IPS-18c (cell line): ENCODE data around the gene TYW1B.
"Not testable (repeated sequence)": the region's sequence is repeated elsewhere in the genome, so short reads cannot be mapped to it uniquely, and the experiment has no call there.

Experiments
- H3K4me3 ChIP-seq: 2 replicates; pipeline ENCODE4 v1.7.0; 2013; ENCODE audit warnings: low read depth, mild to moderate bottlenecking, low read length, moderate library complexity; ENCODE audit not compliant: insufficient read depth
- H3K9me3 ChIP-seq: one replicate; pipeline ENCODE4 v1.6.1; 2013; ENCODE audit warnings: mild to moderate bottlenecking, low read length, moderate library complexity; ENCODE audit not compliant: control insufficient read depth, insufficient read depth

Gene TYW1B

DNA sequence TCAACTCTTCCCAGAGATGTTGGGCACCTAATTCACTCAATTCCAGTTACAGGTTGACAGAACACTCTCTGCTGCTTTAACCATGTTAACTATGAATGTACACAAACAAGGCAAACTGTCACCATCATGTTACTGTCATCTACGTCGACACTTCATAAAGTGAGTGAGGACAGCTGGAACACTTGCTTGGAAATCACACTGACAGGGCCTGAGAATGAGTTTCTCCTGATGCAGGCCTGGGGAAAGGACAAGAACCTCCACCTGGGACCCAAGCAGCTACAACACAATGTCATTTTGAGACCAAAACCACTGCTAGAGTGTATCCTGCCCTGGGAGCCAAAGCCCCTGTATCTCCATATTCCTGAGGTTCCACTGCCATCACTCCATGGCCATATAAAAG, 98.9 kb downstream of the TYW1B start:
- H3K9me3 ChIP-seq, H3K4me3 ChIP-seq: not testable (repeated sequence)

DNA sequence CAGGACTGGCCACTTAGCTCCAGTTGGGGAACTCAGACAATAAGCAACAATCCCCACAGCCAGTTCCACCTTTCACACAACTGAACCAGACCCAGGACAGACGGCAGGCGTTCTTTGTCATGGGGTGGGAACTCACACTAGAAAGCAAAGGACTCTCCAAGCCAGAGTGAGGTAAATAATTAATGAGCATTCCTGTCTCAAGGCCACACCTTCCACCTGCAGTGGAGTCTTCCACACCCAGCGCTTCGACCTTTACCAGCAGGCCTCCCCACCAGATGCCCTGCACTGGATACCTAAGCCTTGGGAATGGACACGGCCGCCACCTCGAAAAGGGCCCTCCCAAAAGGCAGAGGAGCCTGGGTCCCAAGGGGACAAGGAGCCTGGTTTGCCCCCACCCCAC, 105.3 kb downstream of the TYW1B start:
- not testable (repeated sequence) for H3K4me3 ChIP-seq, H3K9me3 ChIP-seq

DNA sequence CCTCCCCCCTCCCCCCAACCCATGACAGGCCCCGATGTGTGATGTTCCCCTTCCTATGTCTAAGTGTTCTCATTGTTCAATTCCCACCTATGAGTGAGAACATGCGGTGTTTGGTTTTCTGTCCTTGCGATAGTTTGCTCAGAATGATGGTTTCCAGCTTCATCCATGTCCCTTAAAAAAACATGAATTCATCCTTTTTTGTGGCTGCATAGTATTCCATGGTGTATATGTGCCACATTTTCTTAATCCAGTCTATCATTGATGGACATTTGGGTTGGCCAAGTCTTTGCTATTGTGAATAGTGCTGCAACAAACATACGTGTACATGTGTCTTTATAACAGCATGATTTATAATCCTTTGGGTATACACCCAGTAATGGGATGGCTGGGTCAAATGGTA, 107.1 kb downstream of the TYW1B start:
- not testable (repeated sequence) for H3K4me3 ChIP-seq, H3K9me3 ChIP-seq

DNA sequence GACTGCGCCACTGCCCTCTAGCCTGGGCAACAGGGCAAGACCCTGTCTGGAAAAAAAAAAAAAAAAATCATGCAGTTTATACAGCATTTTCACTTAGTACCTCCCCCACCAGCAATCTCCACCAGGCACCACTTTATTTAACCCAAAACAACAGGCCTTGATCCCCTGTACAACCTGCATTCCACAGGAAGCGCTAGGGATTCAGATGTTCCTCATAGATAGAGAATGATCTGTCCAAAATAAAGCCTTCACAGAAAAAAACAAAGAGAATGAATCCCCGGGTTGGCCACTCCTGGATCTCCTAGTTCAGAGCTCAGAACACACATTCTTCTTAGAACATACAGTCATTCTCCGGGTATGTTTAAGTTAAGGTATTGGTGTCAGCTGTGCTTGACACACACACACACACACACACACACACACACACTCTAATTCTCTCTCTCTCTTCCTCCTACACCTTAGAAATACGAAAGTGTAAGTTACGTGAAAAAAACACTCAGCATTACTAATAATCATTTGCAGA, 110.7 kb downstream of the TYW1B start:
- H3K4me3 ChIP-seq, H3K9me3 ChIP-seq: not testable (repeated sequence)

DNA sequence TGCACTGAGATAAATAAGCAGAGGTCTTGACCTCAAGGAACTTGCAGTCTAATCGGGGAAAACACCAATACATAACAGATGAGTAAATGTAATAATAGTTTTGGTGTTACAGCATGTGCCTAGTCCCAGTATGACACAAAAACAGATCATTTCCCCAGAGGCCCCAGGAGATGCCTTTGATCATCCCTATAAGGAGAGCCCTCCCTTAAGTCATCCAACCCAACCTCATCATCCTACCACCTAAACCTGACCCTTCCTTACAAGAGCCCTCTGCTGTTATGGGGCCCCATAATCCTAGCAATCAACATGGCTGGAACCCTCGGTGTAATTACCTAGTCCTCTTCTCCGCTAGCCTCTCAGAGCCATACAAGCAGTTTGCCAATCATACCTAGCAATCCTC, 116.1 kb downstream of the TYW1B start:
- H3K9me3 ChIP-seq, H3K4me3 ChIP-seq: not testable (repeated sequence)

DNA sequence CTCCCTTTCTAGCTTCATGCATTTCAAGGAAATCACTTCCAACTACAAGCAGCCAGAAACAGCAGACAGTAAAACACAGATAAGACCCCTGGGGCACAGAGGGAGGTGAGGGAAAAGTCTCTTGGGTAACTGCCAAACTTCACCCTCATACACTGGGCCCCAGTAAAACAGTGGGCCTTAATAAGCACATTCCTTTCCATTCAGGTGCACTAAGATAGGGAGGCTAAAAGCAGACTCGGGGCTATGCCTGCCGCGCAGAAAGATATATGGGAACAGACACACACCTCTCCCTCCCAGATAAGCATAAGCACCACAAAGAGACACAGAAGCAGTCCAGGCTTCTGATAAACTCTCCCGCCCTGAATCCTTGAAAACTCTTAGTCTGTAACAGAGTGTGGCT, 117.0 kb downstream of the TYW1B start:
- Histone ChIP-seq H3K4me3 (no peak overlapping the region), H3K9me3 (no peaks in the 10 kb centered on the region)

GRCh38 chr7:72709909-72710308, 118.1 kb downstream of the TYW1B start:
- no peaks in the 10 kb centered on the region for H3K9me3 ChIP-seq
- no peak overlapping the region for H3K4me3 ChIP-seq

DNA sequence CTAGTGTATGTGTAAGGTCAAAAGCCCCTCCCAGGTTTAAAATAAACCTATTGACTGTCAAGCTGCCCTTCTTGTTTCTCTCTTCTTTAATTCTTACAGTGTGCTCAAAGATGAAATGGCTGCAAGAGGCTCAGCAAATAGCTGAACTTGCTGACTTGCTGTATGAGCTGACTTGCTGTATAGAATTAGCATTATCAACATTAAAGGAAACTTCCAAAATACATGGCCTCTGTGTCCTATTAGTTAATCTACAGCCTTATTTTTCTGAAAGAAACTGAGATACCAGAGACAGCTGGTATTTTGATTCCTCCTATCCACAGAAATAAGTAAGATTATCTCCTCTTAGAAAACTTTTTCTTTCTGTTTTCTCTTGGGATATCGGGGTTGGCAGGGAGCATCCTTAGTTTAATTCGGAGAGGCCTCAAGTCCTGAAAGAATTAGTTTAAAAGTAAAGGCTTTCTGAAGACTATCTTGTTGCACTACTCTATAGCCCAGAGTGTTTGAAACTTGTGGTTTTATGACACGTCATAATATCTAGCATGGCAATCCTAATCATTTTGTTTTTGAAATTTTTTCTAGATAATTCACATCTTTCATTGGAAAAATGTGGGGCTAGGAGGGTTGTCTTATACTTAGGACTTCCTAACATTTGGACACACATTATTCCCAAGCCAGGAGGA, 119.5 kb downstream of the TYW1B start:
- H3K4me3 ChIP-seq = not testable (repeated sequence)

DNA sequence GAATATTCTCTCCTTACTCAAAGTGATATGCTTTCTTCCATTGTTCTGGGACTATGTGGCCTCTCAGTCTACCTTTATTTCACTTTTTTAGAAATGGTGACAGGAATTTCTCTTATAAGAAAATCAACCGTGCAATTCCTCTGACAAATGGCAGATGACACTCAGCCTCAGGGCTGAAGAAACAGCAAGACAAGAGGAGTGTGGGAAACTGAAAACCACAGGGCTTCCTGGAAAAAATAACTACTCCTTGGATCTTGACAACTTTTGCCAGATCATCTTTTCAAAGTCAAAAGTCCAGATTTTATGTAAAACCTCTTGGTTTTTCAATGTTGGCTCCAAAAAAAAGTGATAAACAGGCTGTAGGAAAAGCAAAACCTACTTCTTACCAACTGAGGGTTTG, 121.5 kb downstream of the TYW1B start:
- Histone ChIP-seq H3K4me3 (no peak overlapping the region), H3K9me3 (no peaks in the 10 kb centered on the region)

More for the DNA sequence above, 119.5 kb downstream of the TYW1B start:
- H3K9me3 ChIP-seq = not testable (repeated sequence)

GRCh38 chr7:72705693-72706092, 122.3 kb downstream of the TYW1B start:
- not testable (repeated sequence) for H3K4me3 ChIP-seq, H3K9me3 ChIP-seq

DNA sequence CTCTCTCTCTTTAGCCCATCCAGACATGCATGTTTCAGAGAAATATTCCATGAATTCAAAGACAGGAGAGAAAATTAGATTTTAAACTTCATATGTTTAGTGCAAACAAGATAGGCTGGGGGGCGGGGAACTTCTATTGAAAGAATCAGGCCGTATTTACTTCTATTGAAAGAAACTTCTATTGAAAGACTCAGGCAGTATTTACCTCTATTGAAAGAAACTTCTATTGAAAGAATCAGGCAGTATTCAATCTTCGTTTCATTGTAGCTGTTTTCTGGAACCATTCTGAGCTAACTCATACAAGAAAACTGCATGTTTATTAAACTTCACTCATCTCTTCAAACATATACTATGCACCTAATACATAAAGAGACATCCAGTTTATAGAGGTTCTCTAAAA, 123.1 kb downstream of the TYW1B start:
- Histone ChIP-seq H3K4me3 (no peak overlapping the region), H3K9me3 (no peaks in the 10 kb centered on the region)

- H3K4me3 ChIP-seq, H3K9me3 ChIP-seq: not testable (repeated sequence)
These were observed 127.5 kb downstream of the TYW1B start for GRCh38 chr7:72700548-72700947.

GRCh38 chr7:72697066-72697465, 130.9 kb downstream of the TYW1B start:
- not testable (repeated sequence) for H3K4me3 ChIP-seq, H3K9me3 ChIP-seq

DNA sequence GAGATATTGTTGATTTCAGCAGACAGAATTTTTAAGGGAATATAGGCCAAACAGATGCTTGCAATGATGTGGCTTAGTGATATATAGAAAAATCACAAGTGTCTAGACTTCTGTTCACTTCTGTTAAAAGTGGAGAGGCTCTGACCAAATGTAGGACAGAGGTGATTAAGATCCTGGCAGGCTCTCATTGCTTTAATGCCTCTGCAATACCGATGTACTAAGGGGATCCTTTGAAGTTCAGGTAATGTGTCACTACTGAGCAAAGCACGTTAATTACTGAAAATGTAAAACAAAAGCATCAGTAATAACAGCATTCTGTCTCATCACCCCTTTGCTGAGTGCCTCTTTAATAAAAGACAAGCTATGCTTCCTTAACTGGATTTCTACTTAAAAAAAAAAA, 131.4 kb downstream of the TYW1B start:
- not testable (repeated sequence) for H3K4me3 ChIP-seq, H3K9me3 ChIP-seq

DNA sequence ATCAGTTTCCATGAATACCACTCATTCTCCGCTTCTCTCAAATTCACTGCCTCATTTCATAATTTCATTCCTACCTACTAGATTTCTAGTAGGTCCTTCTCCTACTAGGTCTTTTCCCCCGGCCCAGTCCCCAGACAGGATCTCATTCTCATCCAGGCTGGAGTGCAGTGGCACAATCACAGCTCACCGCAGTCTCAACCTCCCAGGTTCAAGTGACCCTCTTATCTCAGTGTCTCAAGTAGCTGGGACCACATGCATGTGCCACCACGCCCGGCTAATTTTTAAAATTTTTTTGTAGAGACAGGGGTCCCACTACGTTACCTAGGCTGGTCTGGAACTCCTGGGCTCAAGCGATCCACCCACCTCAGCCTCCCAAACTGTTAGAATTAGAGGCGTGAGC, 132.5 kb downstream of the TYW1B start:
- not testable (repeated sequence) for H3K4me3 ChIP-seq, H3K9me3 ChIP-seq

DNA sequence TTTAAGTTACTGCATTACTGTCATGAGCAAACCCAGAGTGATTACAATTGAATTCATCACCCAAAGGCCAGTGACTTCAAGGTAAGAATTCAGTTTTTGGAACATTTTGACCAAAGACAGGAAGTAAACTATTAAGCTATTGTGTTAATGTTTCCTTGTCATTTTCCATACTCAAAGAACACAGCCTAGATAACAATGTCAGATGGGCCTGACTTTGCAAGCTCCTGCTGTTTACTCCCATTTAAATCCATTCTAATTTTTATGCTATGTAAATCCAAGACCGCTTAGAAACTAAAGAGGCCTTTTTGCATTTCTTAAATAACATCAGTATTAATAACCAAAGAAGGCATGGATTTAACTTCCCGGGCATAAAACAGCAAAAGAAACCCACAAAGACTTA, 136.6 kb downstream of the TYW1B start:
- H3K4me3 ChIP-seq, H3K9me3 ChIP-seq: not testable (repeated sequence)

GRCh38 chr7:72690177-72690576, 137.8 kb downstream of the TYW1B start:
- H3K4me3 ChIP-seq, H3K9me3 ChIP-seq: not testable (repeated sequence)

- not testable (repeated sequence) for H3K9me3 ChIP-seq, H3K4me3 ChIP-seq
These were observed 138.7 kb downstream of the TYW1B start for GRCh38 chr7:72689344-72689743.

- not testable (repeated sequence) for H3K4me3 ChIP-seq, H3K9me3 ChIP-seq
These were observed 146.8 kb downstream of the TYW1B start for GRCh38 chr7:72681211-72681610.
